Activated CD4-positive, alpha-beta memory T cell treated with anti-CD3 and anti-CD28 coated beads for 36 hours (primary cell): ENCODE results near the gene B3GNT8. TPM values are rescaled to one million over a fixed set of nuclear protein-coding genes. Genes with fewer than 3 reads are reported as not detected.
"Not testable (repeated sequence)": the region's sequence is repeated elsewhere in the genome, so short reads cannot be mapped to it uniquely, and the experiment has no call there.

ENCODE experiments used
- CTCF ChIA-PET: fragments of 350-600 bp; sonication (Branson Sonifier 250); formaldehyde crosslinking; loops from one replicate; lab custom pipeline; 2021; ENCODE audit warnings: antibody characterized with exemption, inconsistent platforms; lab: Charles Lee
- POLR2A ChIA-PET: fragments of 350-600 bp; sonication (Branson Sonifier 250); formaldehyde crosslinking; loops from one replicate; lab custom pipeline; 2021; ENCODE audit warnings: antibody characterized with exemption; lab: Charles Lee
- DNase-seq: peaks from one replicate; pipeline ENCODE4 v3.0.0-alpha.2; 2020
- H3K27ac Mint-ChIP-seq: one replicate; pipeline ENCODE4 v1.8.0; 2021; ENCODE audit warnings: mixed read lengths
- H3K27me3 Mint-ChIP-seq: one replicate; pipeline ENCODE4 v1.8.0; 2021; ENCODE audit warnings: mixed read lengths
- H3K36me3 Mint-ChIP-seq: one replicate; pipeline ENCODE4 v1.8.0; 2021; ENCODE audit warnings: mixed read lengths
- H3K4me1 Mint-ChIP-seq: one replicate; pipeline ENCODE4 v1.8.0; 2021; ENCODE audit warnings: low read depth, mixed read lengths
- H3K4me3 Mint-ChIP-seq: one replicate; pipeline ENCODE4 v1.8.0; 2021; ENCODE audit warnings: mild to moderate bottlenecking, mixed read lengths
- H3K9me3 Mint-ChIP-seq: one replicate; pipeline ENCODE4 v1.8.0; 2021; ENCODE audit warnings: mixed read lengths
- intact Hi-C: fragments of 100-400 bp; cut with micrococcal nuclease; formaldehyde crosslinking; loops from one replicate; pipeline ENCODE4 v1.15.1; 2023
- total RNA-seq, 2 experiments: library from RNA; stranded (reverse); gene quantifications; one replicate each; pipeline ENCODE4 v1.2.3, GENCODE V29; 2021

The B3GNT8 gene, protein sequence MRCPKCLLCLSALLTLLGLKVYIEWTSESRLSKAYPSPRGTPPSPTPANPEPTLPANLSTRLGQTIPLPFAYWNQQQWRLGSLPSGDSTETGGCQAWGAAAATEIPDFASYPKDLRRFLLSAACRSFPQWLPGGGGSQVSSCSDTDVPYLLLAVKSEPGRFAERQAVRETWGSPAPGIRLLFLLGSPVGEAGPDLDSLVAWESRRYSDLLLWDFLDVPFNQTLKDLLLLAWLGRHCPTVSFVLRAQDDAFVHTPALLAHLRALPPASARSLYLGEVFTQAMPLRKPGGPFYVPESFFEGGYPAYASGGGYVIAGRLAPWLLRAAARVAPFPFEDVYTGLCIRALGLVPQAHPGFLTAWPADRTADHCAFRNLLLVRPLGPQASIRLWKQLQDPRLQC
- under 1 TPM; 0.55 to 0.68 TPM for total RNA-seq

- peaks cover 21% of the 10 kb centered on the region for H3K4me1 Mint-ChIP-seq
- H3K36me3 Mint-ChIP-seq: peaks cover 11% of the 10 kb centered on the region
- H3K9me3 Mint-ChIP-seq: no peaks in the 10 kb centered on the region
Measured at GRCh38 chr19:41426952-41427646, at the start of gene B3GNT8. Gene B3GNT8, minus strand, starts transcription at chr19:41427374. Its CDS starts 596 bp downstream, at chr19:41426778.

GRCh38 chr19:41476583-41476982, 49.4 kb upstream of the B3GNT8 start:
- Mint-ChIP-seq H3K4me1 (no peaks in the 10 kb centered on the region), H3K27me3 (peaks cover 41% of the 10 kb centered on the region), H3K4me3 (no peak overlapping the region), H3K9me3 (no peaks in the 10 kb centered on the region), H3K36me3 (no peaks in the 10 kb centered on the region), H3K27ac (no peak overlapping the region)
- no peak for DNase-seq
- CTCF ChIA-PET: interaction anchor here (1.4 kb wide), 1 partner anchor 28 kb away, joined by 3 read pairs; no protein-coding TSS in a partner anchor
- intact Hi-C loops: no loop called here
- POLR2A ChIA-PET: no interaction called here

More at GRCh38 chr19:41426952-41427646, at the start of gene B3GNT8:
- Mint-ChIP-seq H3K4me3 (peak within 1 kb of the TSS; percentile 67), H3K27ac (peak within 1 kb of the TSS; percentile 85), H3K27me3 (no peaks in the 10 kb centered on the region)
- intact Hi-C loops: no loop called here
- CTCF ChIA-PET: interaction anchor here (1.6 kb wide), 1 partner anchor 22 kb away, joined by 6 read pairs; no protein-coding TSS in a partner anchor
- peak; percentile 67 for DNase-seq
- POLR2A ChIA-PET: interaction anchor here (0.7 kb wide), 1 partner anchor 76 kb away, joined by 3 read pairs; no protein-coding TSS in a partner anchor

DNA sequence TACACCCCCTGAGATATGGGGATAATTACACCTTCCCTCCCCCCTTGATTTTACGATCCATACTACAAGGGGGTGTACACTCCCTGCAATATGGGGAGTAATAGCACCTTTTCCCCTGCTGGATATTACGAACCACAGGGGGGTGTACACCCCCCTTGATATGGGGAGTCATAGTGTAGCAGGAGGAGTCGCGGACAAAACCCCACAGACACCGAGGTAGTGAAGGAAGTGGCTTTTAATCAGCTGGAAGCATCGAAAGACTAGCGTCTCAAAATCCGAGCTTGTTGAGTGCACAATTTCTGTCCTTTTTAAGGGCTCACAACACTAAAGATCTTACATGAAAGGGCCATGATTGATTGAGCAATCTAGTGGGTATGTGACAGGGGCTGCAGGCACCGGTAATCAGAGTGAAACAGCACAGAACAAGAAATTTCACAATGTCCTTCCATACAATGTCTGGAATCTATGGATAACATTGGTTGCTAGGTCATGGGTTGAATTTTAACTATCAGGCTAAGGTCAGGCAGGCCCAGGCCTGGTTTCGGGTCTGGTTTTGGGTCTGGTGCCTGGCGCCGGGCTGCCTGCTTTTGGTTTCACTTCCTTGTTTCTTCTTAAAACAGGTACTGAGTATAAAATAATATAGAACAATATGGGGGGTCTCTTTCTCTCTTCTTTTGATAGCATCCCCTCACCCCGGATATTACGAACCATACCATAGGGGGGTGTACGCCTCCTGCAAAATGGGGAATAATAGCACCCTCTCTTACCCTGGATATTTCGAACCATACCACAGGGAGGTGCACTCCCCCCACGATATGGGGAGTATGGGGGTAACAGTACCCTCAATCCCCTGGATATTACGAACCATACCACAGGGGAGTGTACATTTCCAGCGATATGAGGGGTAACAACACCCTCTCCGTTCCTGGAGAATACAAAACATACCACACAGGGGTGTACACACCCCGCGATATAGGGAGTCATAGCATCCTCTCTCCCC, 36.4 kb upstream of the B3GNT8 start:
- Mint-ChIP-seq H3K27me3 (peaks cover 25% of the 10 kb centered on the region), H3K4me3 (peak overlapping the region; percentile 2)
- H3K27ac Mint-ChIP-seq, POLR2A ChIA-PET, intact Hi-C loops, H3K36me3 Mint-ChIP-seq, DNase-seq, H3K4me1 Mint-ChIP-seq, CTCF ChIA-PET, H3K9me3 Mint-ChIP-seq: not testable (repeated sequence)

- Mint-ChIP-seq H3K36me3 (no peaks in the 10 kb centered on the region), H3K4me1 (peaks cover 10% of the 10 kb centered on the region), H3K27ac (no peak overlapping the region), H3K9me3 (no peaks in the 10 kb centered on the region), H3K27me3 (peaks cover 18% of the 10 kb centered on the region), H3K4me3 (no peak overlapping the region)
- ChIA-PET CTCF (no interaction called here), POLR2A (no interaction called here)
- DNase-seq: no peak
- intact Hi-C loops: no loop called here
Measured at GRCh38 chr19:41462497-41462896, 35.3 kb upstream of the B3GNT8 start.

DNA sequence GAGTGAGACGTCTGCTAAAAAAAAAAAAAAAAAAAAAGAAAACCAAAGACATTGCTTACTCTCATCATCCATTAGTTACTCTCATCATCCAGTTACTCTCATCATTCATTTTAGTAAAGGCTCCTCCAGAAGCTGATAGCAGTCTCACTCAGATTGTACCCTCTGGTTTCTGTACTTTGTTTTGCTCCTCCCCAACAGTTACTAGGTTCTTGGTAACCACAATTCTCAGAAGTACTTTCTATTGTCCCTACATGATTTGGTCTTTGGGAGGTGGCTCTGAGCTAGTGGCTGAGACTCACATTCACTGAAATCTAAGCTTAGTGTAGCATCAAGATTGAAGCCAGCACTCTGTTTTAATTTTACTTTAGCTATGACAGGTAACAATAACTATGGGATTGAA, 30.1 kb upstream of the B3GNT8 start:
- Mint-ChIP-seq H3K4me3 (no peak overlapping the region), H3K27ac (peak overlapping the region; percentile 57), H3K36me3 (no peaks in the 10 kb centered on the region), H3K4me1 (peaks cover 15% of the 10 kb centered on the region), H3K9me3 (no peaks in the 10 kb centered on the region), H3K27me3 (peaks cover 2% of the 10 kb centered on the region)
- ChIA-PET POLR2A (interaction anchor here (0.7 to 1.2 kb wide), 3 partner anchors 9 to 438 kb away, joined by 3 to 4 read pairs (median 4); no protein-coding TSS in a partner anchor), CTCF (interaction anchor here (0.9 to 3.4 kb wide), 11 partner anchors 8 to 338 kb away, joined by 3 to 21 read pairs (median 4); no protein-coding TSS in a partner anchor)
- intact Hi-C loops: no loop called here
- DNase-seq: no peak

DNA sequence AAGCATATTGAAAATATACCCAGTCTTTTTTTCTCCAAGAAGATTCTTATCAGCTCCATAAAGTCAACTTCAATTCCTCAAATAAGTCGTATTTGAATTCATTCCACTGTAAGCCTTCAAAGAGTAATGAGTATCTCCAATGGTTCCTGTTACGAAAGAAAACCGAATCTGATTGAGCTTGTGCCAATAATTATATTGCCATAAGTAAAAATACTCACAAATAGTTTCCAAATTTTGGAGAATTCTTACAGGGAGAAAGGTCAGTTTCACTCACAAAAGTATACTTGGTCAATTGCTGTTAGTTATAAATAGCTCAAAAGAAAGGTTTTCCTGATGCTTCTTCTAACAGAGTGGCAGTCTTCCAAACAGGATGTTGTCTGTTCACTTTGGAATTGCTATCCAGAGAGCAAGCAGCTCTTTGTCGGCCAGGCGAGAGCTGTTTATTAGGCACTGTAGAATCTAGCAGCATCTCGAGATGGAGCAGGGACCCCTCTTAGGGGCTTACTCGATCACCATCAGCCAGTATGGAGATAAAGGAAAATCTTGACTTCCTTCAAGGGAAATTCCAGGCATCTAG, 29.3 kb upstream of the B3GNT8 start:
- Mint-ChIP-seq H3K27me3 (peaks cover 1% of the 10 kb centered on the region), H3K4me1 (peaks cover 15% of the 10 kb centered on the region), H3K27ac (no peak overlapping the region), H3K9me3 (no peaks in the 10 kb centered on the region), H3K4me3 (no peak overlapping the region), H3K36me3 (no peaks in the 10 kb centered on the region)
- ChIA-PET POLR2A (interaction anchor here (0.7 to 1.2 kb wide), 2 partner anchors 92 to 437 kb away, joined by 3 to 4 read pairs; no protein-coding TSS in a partner anchor), CTCF (interaction anchor here (0.7 to 3.4 kb wide), 10 partner anchors 9 to 339 kb away, joined by 3 to 21 read pairs (median 4); no protein-coding TSS in a partner anchor)
- intact Hi-C loops: no loop called here
- DNase-seq: no peak

DNA sequence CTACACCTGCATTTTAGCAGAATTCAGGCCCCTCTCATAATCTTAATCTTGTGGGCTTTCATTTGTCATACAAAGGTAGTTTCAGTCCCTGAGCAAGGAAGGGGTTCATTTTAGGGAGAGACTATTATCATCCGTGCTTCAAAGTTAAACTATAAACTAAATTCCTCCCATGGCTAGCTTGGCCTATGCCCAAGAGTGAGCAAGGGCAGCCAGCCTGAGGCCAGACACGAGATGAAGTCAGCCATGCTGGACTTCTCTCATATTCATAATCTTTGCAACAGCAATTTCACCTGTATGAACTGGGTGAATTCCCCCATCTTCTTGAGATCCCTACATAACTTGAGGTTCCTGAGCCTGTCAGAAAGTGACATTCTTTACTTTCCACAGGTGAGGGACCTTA, 28.8 kb upstream of the B3GNT8 start:
- no peak for DNase-seq
- Mint-ChIP-seq H3K27me3 (no peaks in the 10 kb centered on the region), H3K36me3 (no peaks in the 10 kb centered on the region), H3K9me3 (no peaks in the 10 kb centered on the region), H3K4me1 (peaks cover 15% of the 10 kb centered on the region), H3K4me3 (no peak overlapping the region), H3K27ac (no peak overlapping the region)
- CTCF ChIA-PET: interaction anchor here (0.7 to 3.4 kb wide), 7 partner anchors 9 to 339 kb away, joined by 3 to 21 read pairs (median 4); no protein-coding TSS in a partner anchor
- POLR2A ChIA-PET: no interaction called here
- intact Hi-C loops: no loop called here

- DNase-seq: no peak
- CTCF ChIA-PET: interaction anchor here (5.8 to 8.4 kb wide), 2 partner anchors 112 to 142 kb away, joined by 92 to 281 read pairs; no protein-coding TSS in a partner anchor
- Mint-ChIP-seq H3K36me3 (no peaks in the 10 kb centered on the region), H3K9me3 (no peaks in the 10 kb centered on the region), H3K4me1 (peaks cover 18% of the 10 kb centered on the region), H3K27me3 (peaks cover 2% of the 10 kb centered on the region), H3K27ac (no peak overlapping the region), H3K4me3 (no peak overlapping the region)
- POLR2A ChIA-PET: no interaction called here
- intact Hi-C loops: no loop called here
Measured at GRCh38 chr19:41452584-41453275, 25.6 kb upstream of the B3GNT8 start.

- DNase-seq: no peak
- POLR2A ChIA-PET: no interaction called here
Measured at GRCh38 chr19:41449865-41450178, 22.6 kb upstream of the B3GNT8 start.

GRCh38 chr19:41449079-41449864, 22.1 kb upstream of the B3GNT8 start:
- CTCF ChIA-PET: interaction anchor here (0.6 to 8.4 kb wide), 41 partner anchors 9 to 1101 kb away, joined by 3 to 281 read pairs (median 5); partner anchors contain the start of genes B3GNT8, C19orf47, CEACAM21 and DMAC2
- H3K9me3 Mint-ChIP-seq: no peaks in the 10 kb centered on the region
- peaks cover 9% of the 10 kb centered on the region for H3K27me3 Mint-ChIP-seq
- peaks cover 7% of the 10 kb centered on the region for H3K4me1 Mint-ChIP-seq
- intact Hi-C loops: loop anchor here (1.0 kb wide), 3 partner anchors 88 to 148 kb away; no protein-coding TSS in a partner anchor
- H3K27ac Mint-ChIP-seq: no peak overlapping the region
- peak overlapping the region; percentile 62 for H3K4me3 Mint-ChIP-seq
- DNase-seq: peak; percentile 84
- H3K36me3 Mint-ChIP-seq: no peaks in the 10 kb centered on the region
- POLR2A ChIA-PET: interaction anchor here (1.2 kb wide), 1 partner anchor 8 kb away, joined by 4 read pairs; no protein-coding TSS in a partner anchor

More at GRCh38 chr19:41449865-41450178, 22.6 kb upstream of the B3GNT8 start:
- H3K27me3 Mint-ChIP-seq: peaks cover 9% of the 10 kb centered on the region
- intact Hi-C loops: loop anchor here (1.0 kb wide), 3 partner anchors 87 to 147 kb away; no protein-coding TSS in a partner anchor
- CTCF ChIA-PET: interaction anchor here (0.6 to 8.4 kb wide), 26 partner anchors 8 to 192 kb away, joined by 3 to 281 read pairs (median 8); partner anchors contain the start of genes B3GNT8, CEACAM21 and DMAC2
- no peaks in the 10 kb centered on the region for H3K36me3 Mint-ChIP-seq
- no peak overlapping the region for H3K4me3 Mint-ChIP-seq
- H3K4me1 Mint-ChIP-seq: peaks cover 7% of the 10 kb centered on the region
- no peak overlapping the region for H3K27ac Mint-ChIP-seq
- no peaks in the 10 kb centered on the region for H3K9me3 Mint-ChIP-seq
